GM19463 (cell line): Measurements from ENCODE around the gene PLEKHM3.
"Not testable (repeated sequence)": the region's sequence is repeated elsewhere in the genome, so short reads cannot be mapped to it uniquely, and the experiment has no call there.

ENCODE experiments used
- ATAC-seq: cut with Tn5 transposase; IDR thresholded peaks from one replicate; pipeline ENCODE4 v1.9.1; 2021; ENCODE audit warnings: mild to moderate bottlenecking, moderate library complexity; ENCODE audit not compliant: unreplicated experiment

The PLEKHM3 gene

GRCh38 chr2:207952564-207953345, 72.6 kb downstream of the PLEKHM3 start:
- ATAC-seq = no peak

GRCh38 chr2:207951734-207952470, 73.4 kb downstream of the PLEKHM3 start:
- no peak for ATAC-seq

GRCh38 chr2:207950761-207951114, 74.6 kb downstream of the PLEKHM3 start:
- ATAC-seq = no peak

GRCh38 chr2:207950063-207950760, 75.1 kb downstream of the PLEKHM3 start:
- no peak for ATAC-seq

- ATAC-seq = not testable (repeated sequence)
Observed at GRCh38 chr2:207949245-207949644, 76.1 kb downstream of the PLEKHM3 start.

GRCh38 chr2:207944979-207945600, 80.2 kb downstream of the PLEKHM3 start:
- no peak for ATAC-seq

DNA sequence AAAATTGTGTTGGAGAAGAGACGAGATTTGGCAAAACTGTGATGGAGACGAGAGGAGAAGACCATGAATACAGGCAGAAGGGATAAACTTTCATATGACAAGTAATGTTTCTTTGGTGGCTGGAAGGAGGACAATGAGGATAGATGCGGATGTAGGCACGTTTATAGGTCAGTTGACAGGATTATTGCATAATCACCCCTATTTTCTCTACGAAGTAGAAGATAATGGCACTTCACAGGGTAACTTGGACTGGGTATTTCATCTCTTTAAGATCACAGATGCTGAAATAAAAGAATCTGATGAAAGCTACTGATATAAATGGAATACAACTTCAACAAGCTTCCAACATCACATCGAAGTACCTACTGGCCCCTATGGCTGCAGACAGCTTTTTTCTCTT, 81.0 kb downstream of the PLEKHM3 start:
- no peak for ATAC-seq

DNA sequence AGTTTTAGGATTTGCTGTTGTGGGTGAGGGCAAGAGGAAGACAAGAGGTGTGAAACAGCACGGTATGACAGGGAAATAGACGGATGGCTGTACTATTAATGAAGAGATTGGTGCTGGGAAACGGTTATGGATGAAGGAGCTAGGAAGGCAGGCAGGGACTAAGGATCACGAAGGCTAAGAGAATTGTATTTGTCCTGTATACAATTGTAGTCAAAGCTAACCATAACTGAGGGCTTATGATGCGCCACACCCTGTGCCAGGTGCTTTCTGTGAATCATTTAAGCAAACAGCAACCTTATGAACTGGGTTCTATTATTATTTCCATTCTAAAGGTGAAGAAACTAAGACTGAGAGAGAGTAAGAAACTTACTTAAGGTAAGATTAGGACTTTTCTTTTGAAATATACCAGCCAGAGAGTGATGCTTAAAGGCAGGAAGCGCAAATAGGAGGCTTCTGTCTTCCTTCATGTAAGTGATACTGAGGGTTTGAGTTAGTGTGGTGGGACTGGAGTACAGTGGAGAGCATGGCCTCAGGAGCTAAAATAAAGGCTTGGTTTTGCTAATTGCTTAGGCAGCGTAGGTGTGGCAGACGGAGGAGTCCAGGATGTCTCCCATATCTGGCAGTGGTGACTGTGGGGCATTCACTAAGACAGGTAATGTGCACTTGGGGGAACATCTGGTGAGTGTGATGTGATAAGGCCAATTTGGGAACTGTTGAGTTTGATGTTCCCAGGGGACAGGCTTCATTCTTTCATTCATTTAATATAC, 85.8 kb downstream of the PLEKHM3 start:
- ATAC-seq = no peak

DNA sequence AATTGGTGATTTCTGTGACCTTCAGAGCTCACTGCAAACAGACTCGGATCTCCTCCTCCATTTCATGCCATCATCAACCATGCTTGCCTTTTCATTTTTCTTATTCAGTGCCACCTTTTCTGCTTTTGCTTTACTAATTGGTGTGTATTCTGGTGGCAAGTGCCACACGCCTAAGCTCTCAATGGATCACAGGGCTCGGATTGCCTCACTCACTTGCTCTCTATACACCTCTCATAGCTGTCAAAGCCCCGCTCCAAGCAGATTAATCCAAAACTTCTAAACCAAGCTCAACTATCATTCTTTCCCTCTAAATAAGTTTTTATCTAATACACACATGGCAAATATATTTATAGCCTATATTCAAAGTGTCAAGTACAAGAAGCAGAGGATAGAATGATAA, 86.4 kb downstream of the PLEKHM3 start:
- ATAC-seq = no peak

- ATAC-seq = no peak
Observed at GRCh38 chr2:207938415-207938814, 86.9 kb downstream of the PLEKHM3 start.

- ATAC-seq = no peak
Observed at GRCh38 chr2:207937823-207938222, 87.5 kb downstream of the PLEKHM3 start.

- no peak for ATAC-seq
Observed at GRCh38 chr2:207937253-207937652, 88.1 kb downstream of the PLEKHM3 start.

DNA sequence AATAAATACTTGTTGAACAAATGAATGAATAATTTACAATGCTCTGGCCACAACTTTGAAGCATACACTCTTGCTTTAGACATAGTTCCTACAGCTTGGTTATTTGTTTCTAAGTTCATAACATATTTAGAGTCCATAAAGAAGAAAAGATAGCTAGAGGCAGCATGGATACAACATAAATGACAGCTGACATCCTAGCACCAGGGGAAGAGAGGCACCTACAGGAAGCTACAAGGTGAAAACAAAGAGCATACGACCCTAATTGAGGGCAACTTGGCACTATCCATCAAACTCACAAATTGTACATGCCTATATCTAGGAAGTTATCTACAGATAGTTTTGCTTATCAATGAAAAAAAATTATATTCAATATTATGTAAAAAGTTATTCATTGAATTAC, 88.9 kb downstream of the PLEKHM3 start:
- no peak for ATAC-seq

DNA sequence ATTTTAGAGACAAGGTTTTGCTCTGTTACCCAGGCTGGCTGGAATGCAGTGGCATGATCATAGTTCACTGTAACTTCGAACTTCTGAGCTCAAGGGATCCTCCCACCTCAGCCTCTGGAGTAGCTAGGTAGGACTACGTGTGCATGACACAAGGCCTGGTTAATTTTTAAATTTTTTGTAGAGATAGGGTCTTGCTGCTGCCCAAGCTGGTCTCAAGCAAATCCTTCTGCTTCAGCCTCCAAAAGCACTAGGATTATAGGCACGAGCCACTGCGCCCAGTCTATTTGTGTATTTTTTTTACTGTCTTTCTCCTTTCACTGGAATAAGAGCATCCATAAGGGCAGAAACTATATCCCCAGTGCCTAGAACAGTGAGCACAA, 89.3 kb downstream of the PLEKHM3 start:
- ATAC-seq = no peak

GRCh38 chr2:207935121-207935990, 90.0 kb downstream of the PLEKHM3 start:
- ATAC-seq = no peak

DNA sequence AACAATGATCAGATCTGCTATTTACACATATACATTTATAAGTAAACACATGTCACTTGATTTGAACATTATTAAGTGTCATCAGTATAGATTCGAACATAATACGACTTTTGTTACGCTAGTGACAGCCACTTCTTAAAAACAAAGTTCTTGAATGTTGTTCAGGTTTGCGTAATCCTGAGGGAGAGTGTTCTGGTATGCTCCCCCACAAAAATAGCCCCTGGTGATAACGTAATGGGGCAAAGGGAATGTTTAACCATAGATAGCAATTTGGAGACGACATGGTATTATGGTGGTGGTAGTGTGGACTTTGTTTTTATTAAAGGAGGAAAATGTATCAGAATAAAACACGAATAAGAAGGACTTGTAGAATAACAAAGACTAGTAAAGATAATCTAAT, 90.6 kb downstream of the PLEKHM3 start:
- no peak for ATAC-seq

- no peak for ATAC-seq
Observed at GRCh38 chr2:207933396-207934065, 91.8 kb downstream of the PLEKHM3 start.

DNA sequence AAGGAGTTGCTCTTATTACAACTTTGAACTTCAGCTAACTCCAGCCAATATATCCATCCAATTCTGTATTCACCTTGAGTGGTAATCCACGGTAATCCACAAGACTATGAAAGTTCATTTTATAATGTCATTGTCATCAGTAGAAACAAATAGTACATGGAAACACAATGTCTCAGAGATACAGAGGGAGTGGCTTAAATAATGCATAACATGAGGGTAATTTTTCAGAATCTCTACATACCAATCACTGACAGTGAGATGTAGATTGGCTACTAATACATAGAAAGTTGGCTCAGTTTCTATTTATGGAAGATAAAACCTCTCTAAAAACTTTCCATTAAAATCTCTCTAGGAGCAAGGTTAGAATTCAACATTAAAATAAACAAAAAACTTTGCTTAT, 93.2 kb downstream of the PLEKHM3 start:
- no peak for ATAC-seq

- ATAC-seq = no peak
Observed at GRCh38 chr2:207930747-207931146, 94.6 kb downstream of the PLEKHM3 start.
